ENCODE results near the gene CLEC18B.
"Not testable (repeated sequence)": the region's sequence is repeated elsewhere in the genome, so short reads cannot be mapped to it uniquely, and the experiment has no call there.

Gene CLEC18B

DNA sequence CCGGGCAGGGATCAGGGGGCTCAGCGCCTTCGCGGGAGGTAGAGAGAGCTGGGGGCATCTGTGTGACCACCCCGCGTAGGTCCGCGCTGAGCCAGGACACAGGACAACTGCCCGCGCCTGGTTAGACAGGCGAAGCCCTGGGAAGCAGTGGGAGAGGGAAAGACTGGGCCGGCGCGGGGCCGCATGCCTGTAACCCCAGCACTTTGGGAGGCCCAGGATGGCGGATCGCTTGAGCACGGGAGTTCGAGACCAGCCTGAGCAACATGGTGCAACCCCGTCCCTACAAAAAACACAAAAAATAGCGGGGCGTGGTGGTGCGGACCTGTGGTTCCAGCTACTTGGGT, 13.9 kb downstream of the CLEC18B start:
- in situ Hi-C loops (cut with MboI; ENCODE audit: low sequenced_read_pairs): not testable (repeated sequence)

DNA sequence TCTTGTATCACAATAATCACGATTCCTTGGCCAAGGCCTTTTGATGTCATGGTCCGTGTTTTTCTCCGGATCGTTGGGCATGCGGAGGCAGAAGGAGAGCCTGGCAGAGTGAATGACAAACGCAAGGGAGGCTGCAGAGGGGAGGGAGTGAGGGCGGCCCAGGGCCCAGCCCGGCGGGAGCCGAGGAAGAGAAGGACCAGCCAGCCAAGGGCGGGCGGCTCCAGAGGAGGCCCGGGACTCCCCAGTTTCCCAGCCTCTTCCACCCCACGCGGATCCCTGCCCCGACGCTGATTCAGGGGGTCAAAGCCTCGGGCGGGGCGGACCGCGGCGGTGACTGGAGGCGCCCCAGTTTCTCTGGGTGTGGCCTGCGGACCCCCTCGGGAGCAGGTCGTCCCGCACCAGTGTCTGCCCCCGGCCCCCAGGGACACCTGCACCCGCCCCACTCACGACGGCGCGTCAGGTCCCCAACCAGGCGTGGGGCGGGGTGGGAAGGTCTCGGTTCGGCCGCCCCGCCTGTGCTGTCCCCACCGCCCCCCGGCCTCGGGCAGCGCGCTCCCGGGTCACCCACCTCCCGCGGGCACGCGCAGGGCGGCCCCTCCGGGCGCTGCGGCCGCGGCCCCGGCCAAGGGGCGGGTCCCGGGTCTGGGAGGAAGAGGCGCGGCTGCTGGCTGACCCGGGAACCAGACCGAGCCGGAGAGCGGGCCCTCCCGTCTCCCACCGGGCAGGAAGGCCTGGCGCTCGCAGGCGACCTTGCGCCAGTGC, 14.5 kb downstream of the CLEC18B start:
- in situ Hi-C loops (cut with MboI; ENCODE audit: low sequenced_read_pairs): not testable (repeated sequence)

DNA sequence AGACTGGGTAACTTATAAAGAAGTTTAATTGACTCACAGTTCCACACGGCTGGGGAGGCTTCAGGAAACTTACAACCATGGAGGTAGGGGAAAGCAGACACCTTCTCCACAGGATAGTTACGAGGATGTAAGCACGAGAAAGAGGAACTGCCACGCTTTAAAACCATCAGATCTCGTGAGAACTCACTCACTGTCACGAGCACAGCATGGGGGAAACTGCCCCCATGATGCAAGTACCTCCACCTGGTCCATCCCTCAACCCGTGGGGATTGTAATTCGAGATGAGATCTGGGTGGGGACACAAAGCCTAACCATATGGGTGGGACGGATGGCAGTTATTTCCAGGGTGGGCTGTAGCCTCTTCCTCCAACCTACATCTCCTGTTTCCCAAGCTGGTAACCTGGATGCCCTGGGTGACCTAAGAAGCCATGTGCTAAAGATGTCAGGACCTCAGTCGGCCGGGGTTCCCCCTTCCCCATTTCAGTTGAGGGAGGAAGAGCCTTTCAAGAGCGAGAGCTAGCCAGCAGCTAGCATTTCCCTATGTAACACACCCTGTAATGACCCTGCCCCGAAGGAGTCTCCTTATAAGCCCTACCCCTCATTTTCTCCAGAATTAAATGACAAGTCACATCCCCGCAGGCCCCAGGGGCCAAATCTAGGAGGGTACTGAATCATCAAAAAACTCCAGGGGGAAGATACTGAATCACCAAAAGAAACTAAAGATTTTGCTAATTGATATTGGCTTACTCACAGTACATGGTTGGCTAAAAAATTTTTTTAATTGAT, 16.9 kb downstream of the CLEC18B start:
- in situ Hi-C loops (cut with MboI; ENCODE audit: low sequenced_read_pairs): not testable (repeated sequence)

DNA sequence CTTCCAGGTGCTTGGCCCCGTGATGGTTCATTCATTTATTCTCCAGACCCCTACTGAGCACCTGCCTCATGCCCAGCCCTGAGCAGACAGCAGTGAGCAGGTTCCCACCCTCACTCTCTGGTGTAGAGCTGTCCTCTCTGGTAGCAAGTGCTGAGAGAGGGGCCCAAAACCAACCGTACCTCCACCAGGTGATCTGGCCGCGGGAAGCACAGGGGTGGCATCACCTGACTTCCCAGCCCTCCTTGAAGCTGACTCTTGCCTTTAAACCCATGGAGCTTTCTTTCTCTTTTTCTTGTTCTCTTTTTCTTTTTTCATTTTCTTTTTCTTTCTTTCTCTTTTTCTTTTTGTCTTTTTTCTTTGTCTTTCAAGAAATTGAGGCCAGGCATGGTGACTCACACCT, 21.0 kb downstream of the CLEC18B start:
- in situ Hi-C loops (cut with MboI; ENCODE audit: low sequenced_read_pairs): not testable (repeated sequence)

DNA sequence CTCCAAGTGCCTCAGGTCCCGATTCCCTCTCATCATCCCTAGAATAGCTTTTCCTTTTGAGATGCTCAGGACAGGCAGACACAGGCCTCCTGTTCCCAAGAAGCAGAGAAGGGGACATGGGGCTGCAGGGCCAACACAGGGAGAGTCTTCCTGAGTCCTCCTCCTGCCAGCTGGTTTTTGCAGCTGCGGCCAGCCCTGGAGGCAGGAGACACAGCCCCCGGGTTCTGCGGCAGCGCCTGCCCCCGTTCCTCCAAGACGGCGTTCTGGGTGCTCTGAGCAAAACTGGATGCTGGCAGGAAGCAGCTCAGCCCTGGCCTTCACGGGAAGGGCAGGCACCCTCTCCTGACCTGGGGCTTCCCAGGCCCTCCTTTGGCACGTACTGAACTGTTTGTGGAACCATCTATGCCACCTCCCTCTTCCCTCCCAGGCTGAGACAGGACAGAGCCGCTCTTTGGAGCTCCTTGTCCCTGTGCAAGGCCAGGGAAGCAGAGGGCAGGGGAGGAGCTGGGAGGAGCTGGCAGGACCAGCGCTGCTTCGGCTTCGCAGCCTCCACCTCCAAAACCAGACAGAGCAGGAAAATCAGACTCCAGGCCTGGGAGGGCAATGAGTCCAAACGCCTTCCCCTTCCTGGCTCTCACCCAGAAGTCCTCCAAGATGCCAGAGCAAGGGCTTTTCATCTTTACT, 22.9 kb downstream of the CLEC18B start:
- in situ Hi-C loops (cut with MboI; ENCODE audit: low sequenced_read_pairs): not testable (repeated sequence)

DNA sequence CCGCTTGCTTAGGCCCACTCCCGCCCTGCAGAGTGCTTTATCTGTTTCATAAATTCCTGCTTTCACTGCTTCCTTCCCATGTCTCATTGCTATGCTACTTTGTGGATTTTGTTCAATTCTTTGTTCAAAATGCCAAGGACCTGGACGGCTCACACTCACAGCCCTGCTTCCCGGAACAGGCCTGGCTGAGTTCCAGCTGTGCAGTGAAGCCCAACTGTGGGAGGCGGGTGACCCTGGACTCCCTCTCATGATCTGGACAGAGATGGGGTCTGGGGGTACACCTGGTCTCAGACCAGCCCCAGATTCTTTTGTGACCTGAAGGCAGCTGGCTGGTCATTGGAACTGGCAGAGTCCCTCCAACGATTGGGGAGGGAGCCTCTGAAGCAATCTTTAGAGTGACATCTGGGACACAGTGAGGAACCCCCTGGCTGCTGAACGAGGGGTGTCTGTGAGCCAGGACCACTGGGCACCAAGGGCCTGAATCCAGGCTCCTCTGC, 24.7 kb downstream of the CLEC18B start:
- in situ Hi-C loops (cut with MboI; ENCODE audit: low sequenced_read_pairs): not testable (repeated sequence)

DNA sequence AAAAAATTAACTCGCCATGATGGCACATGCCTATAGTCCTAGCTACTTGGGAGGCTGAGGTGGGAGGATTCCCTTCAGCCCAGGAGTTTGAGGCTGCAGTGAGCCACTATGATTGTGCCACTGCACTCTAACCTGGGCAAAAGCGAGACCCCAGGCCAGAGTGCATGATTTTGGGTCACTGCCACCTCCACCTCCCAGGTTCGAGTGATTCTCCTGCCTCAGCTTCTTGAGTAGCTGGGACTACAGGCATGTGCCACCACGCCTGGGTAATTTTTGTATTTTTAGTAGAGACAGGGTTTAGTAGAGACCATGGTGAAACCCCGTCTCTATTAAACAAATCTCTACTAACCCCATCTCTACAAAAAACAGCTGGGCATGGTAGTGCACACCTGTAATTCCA, 26.7 kb downstream of the CLEC18B start:
- in situ Hi-C loops (cut with MboI; ENCODE audit: low sequenced_read_pairs): not testable (repeated sequence)

DNA sequence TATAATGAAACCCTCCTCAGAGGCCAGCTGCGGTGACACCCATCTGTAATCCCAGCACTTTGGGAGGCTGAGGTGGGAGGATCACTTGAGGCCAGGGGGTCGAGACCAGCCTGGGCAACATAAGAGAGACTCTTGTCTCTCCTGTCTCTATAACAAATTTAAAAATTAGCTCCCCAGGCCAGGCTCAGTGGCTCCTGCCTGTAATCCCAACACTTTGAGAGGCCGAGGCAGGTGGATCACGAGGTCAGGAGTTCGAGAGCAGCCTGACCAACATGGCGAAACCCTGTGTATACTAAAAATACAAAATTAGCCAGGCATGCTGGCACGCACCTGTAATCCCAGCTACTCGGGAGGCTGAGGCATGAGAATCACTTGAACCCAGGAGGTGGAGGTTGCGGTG, 27.1 kb downstream of the CLEC18B start:
- in situ Hi-C loops (cut with MboI; ENCODE audit: low sequenced_read_pairs): not testable (repeated sequence)

DNA sequence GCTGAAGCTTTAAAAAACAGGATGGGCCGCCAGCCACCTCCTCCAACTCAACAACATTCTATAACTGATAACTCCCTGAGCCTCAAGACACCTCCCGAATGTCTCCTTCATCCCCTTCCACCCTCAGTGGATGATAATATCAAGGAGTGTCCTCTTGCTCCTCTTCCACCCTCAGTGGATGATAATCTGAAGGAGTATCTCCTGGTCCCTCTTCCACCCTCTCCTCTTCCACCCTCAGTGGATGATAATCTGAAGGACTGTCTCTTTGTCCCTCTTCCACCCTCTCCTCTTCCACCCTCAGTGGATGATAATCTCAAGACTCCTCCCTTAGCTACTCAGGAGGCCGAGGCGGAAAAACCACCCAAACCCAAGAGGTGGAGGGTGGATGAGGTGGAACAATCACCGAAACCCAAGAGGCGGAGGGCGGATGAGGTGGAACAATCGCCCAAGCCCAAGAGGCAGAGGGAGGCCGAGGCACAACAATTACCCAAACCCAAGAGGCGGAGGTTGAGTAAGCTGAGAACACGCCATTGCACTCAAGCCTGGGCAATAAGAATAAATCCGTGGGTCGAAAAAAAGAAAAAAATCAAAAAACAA, 29.7 kb downstream of the CLEC18B start:
- in situ Hi-C loops (cut with MboI; ENCODE audit: low sequenced_read_pairs): not testable (repeated sequence)

DNA sequence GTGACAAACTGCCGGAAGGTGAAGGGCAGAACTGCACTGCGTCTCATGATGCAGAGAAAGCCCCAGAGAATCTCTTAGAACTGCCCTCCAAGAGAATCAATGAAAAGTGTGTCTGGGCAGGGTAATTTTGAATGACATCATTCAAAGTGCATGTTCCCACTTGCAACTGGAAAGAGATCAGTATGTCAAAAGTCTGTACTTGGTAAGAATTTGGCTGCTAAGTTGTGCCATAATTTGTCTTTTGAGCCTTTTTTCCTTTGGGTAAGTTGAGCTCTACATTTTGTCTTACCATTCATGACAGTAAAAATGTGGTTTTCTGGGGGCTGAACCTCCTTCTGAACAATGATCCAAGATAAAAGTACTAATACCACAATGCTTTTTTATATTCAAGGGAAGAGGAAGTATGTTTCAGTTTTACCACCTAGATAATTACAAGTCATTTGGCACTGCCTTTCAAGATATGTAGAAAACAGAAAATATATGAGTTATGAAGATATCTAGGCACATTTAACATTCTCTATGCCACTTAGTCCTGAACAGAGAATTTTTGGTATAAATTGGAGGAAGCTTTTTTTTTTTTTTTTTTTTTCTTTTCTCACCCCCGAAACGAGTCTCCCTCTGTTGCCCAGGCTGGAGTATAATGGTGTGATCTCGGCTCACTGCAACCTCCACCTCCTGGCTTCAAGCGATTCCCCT, 38.8 kb downstream of the CLEC18B start:
- in situ Hi-C loops (cut with MboI; ENCODE audit: low sequenced_read_pairs): not testable (repeated sequence)

DNA sequence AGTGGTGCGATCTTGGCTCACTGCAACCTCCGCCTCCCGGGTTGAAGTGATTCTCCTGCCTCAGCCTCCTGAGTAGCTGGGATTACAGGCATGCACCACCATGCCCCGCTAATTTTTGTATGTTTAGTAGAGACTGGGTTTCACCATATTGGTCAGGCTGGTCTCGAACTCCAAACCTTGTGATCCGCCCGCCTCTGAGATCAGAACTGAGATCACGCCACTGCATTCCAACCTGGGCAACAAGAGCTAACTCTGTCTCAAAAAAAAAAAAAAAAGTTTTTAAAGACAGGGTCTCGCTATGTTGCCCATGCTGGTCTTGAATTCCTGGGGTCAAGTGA, 47.5 kb downstream of the CLEC18B start:
- in situ Hi-C loops (cut with MboI; ENCODE audit: low sequenced_read_pairs): not testable (repeated sequence)

DNA sequence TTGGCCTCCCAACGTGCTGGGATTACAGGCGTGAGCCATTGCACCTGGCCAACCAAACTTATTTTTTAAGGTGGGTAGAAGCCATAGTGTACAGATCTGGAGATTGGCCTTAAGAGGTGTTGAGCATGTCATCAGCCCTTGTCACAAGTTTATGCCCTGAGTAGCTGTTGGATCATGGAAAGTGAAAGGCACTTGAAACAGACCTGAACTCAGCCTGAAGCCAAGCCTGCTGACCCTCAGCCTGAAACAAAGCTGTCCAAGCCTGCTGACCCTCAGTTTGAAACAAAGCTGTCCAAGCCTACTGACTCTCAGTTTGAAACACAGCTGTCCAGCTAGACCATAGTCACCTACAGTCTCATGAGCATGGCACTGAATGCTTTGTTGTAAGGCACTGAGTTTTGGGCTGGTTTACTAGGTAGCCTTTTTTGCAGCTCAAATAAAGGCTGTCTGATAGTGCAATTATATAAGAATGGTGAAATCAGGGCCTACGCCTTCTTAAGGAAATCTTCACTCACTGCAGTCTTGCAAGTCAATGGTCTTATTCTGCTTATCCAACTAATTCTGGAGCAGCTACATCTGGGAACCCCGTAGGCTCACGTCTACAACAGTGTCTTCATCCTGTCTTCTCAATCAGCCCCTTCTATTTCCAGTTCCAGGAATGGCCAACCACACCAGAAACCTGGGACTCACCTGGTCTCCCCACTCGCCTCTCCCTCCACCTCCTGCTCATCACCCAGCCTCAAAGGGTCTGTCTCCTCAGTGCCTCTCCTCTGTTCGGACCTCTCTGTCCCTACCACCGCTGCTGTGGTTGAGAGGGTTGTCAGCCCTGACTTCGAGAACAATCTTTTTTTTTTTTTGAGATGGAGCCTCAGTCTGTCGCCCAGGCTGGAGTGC, 48.1 kb downstream of the CLEC18B start:
- in situ Hi-C loops (cut with MboI; ENCODE audit: low sequenced_read_pairs): no loop called here

DNA sequence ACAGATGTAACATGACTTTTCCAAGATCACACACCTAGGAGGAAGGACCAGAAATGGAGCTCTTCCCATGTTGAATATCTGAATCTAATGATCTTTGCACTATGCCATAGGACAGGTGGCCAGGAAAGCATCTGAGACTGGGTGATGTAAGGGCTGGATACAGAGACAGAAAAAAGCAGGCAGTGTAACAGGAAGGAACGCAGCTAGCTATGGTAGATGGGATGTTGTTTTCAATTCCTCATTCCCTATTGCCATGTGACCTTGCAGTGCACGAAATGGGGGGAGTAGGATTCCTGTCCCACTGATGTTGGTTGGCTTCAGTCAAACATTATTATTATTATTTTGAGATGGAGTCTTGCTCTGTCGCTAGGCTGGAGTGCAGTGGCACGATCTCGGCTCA, 48.9 kb downstream of the CLEC18B start:
- in situ Hi-C loops (cut with MboI; ENCODE audit: low sequenced_read_pairs): no loop called here

DNA sequence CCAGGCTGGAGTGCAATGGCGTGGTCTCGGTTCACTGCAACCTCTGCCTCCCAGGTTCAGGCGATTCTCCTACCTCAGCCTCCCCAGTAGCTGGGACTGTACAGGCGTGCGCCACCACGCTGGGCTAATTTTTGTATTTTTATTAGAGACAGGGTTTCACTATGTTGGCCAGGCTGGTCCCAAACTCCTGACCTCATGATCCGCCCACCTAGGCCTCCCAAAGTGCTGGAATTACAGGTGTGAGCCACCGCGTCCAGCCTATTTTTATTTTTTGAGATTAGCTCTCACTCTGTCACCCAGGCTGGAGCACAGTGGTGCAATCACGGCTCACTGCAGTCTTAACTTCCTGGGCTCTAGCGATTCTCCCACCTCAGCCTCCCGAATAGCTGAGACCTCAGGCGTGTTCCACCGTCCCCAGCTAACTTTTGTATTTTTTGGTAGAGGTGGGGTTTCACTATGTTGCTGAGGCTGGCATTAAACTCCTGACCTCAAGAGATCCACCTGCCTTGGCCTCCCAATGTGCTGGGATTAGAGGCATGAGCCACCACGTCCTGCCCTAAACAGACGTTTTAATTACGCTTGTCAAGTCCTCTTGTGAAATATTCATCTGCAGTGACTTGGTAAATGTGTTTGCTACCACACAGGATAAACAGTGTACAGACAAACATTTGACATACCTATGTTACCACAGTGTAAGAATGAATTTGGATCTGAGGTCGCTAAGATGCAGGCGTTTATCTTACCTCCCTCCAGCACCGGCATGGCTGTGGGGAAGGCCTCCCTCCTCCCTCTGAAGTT, 50.7 kb downstream of the CLEC18B start:
- in situ Hi-C loops (cut with MboI; ENCODE audit: low sequenced_read_pairs): not testable (repeated sequence)

DNA sequence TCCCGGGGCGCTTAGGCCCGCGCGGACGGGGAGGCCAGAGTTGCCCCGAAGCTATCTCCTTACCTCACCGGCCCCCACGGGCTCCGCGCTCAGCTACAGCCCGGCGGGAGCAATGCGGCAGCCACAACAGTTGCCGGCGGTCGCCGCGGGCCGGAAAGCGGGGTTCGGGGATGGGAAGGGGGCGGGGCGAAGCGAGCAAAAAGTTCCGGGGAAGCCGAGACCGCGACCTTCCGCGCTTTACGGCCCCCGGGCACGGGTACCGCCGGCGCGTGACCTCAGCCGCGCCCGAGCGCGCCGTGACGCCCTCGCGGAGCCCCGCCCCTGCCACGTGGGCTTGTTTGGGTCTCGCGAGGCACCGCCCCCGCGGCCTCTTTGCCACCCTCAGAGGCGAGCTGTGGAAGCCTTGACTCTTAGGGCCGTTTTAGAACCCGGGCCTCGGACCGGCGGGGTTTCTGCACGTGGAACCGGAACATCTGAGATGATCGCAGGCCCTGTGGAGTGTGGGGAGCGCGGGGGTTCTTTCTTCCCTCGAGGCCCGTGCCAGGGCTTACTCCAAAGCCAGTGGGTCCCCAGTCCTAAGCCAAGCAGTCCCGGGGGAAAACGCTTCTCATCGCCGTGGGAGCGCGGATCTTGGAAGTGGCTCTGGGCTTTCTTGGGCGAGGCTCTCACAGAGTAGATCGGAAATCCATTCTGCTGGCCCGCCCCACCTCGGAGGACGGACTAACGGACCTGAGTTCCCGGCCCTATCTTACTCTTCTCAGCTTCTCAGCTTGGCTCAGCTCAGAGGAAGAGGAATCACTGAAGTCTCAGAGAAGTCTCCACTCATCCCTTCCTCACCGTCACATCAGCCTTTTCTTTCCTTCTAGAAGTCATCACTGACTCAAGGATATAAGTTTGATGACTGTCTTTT, 53.0 kb downstream of the CLEC18B start:
- in situ Hi-C loops (cut with MboI; ENCODE audit: low sequenced_read_pairs): not testable (repeated sequence)

DNA sequence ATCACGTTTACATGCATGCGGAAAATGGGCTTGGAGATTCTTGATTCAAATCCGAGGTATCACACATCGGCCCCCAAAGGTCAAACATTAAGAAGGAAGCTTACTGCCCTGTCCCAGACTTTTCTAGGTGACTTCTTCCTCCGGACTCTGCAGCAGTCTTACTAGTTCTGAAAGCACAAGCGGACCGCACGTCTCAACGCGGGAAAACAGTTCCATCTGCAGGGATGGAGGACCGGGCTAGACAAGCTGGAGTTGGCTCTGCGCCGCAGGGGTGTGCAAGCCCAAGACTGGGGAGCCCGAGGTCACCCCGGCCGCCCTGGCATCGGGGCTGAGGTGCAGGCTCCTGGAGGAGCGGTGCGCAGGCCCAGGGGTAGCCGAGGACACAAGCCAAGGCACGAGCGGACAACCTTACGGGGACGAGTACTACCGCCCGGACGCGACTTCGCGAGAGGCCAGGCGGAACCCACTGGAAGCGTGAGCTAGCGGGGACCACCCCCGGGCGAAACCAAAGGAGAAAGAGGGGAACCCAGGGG, 53.7 kb downstream of the CLEC18B start:
- in situ Hi-C loops (cut with MboI; ENCODE audit: low sequenced_read_pairs): not testable (repeated sequence)

Data from HL-60/S4 (cell line).